Glutamatergic neuron (in vitro differentiated cells): ENCODE results near the gene CTBP2. TPM values are rescaled to one million over a fixed set of nuclear protein-coding genes. Genes with fewer than 3 reads are reported as not detected.
A peak's percentile ranks its signal among the peaks of the same experiment; 100 is the strongest.

Source experiments
- DNase-seq: peaks from one replicate; pipeline ENCODE4 v3.0.0; 2022
- H3K27ac Mint-ChIP-seq: one replicate; pipeline ENCODE4 v1.8.0; 2020; ENCODE audit warnings: mild to moderate bottlenecking, mixed read lengths, inconsistent platforms; ENCODE audit not compliant: unreplicated experiment
- H3K27me3 Mint-ChIP-seq: one replicate; pipeline ENCODE4 v1.8.0; 2020; ENCODE audit warnings: mild to moderate bottlenecking, moderate library complexity, mixed read lengths, inconsistent platforms; ENCODE audit not compliant: unreplicated experiment
- H3K36me3 Mint-ChIP-seq: one replicate; pipeline ENCODE4 v1.8.0; 2020; ENCODE audit warnings: mild to moderate bottlenecking, mixed read lengths, inconsistent platforms; ENCODE audit not compliant: unreplicated experiment
- H3K4me1 Mint-ChIP-seq: one replicate; pipeline ENCODE4 v1.8.0; 2020; ENCODE audit warnings: mild to moderate bottlenecking, low read depth, mixed read lengths, inconsistent platforms; ENCODE audit not compliant: unreplicated experiment
- H3K4me3 Mint-ChIP-seq: one replicate; pipeline ENCODE4 v1.8.0; 2020; ENCODE audit warnings: mild to moderate bottlenecking, mixed read lengths, inconsistent platforms; ENCODE audit not compliant: unreplicated experiment
- H3K9me3 Mint-ChIP-seq: one replicate; pipeline ENCODE4 v1.8.0; 2020; ENCODE audit warnings: mild to moderate bottlenecking, moderate library complexity, mixed read lengths, inconsistent platforms; ENCODE audit not compliant: unreplicated experiment
- CTCF ChIP-seq: fragments of 200-600 bp; sonication (generic); IDR thresholded peaks from one replicate; pipeline ENCODE4 v1.5.0; 2021; ENCODE audit not compliant: partially characterized antibody, unreplicated experiment
- total RNA-seq: library from RNA; stranded (reverse); fragmentation: NEBNext Ultra II Directional; extraction: Animal tissue kit (Norgen Biotek cat#: 25700); gene quantifications from one replicate; pipeline ENCODE4 v1.2.1, GENCODE V29; 2021; ENCODE audit not compliant: unreplicated experiment

Gene CTBP2
- total RNA-seq, 1 donor from 2014 or later, result 174 TPM

GRCh38 chr10:125127110-125127509 lies 33.3 kb downstream of the CTBP2 start:
- Mint-ChIP-seq H3K4me1 (peaks cover 66% of the 10 kb centered on the region), H3K27ac (peak overlapping the region; percentile 60), H3K4me3 (no peak overlapping the region)

GRCh38 chr10:125125951-125126735 lies 34.2 kb downstream of the CTBP2 start:
- Mint-ChIP-seq H3K27me3 (peaks cover 10% of the 10 kb centered on the region), H3K4me3 (no peak overlapping the region), H3K27ac (peak overlapping the region; percentile 23), H3K4me1 (peaks cover 61% of the 10 kb centered on the region), H3K9me3 (peaks cover 22% of the 10 kb centered on the region), H3K36me3 (no peaks in the 10 kb centered on the region)
- TF ChIP-seq CTCF, result no peak
- DNase-seq, result no peak

More at GRCh38 chr10:125127110-125127509, 33.3 kb downstream of the CTBP2 start:
- H3K27me3 Mint-ChIP-seq, result peaks cover 10% of the 10 kb centered on the region
- H3K9me3 Mint-ChIP-seq, result peaks cover 22% of the 10 kb centered on the region
- no peak for TF ChIP-seq CTCF
- DNase-seq, result no peak
- H3K36me3 Mint-ChIP-seq, result no peaks in the 10 kb centered on the region

GRCh38 chr10:125124907-125125306 lies 35.5 kb downstream of the CTBP2 start:
- TF ChIP-seq CTCF, result no peak
- H3K27ac Mint-ChIP-seq, result no peak overlapping the region
- no peak for DNase-seq
- H3K4me1 Mint-ChIP-seq, result peaks cover 63% of the 10 kb centered on the region
- peak overlapping the region; percentile 35 for H3K4me3 Mint-ChIP-seq
- peaks cover 6% of the 10 kb centered on the region for H3K27me3 Mint-ChIP-seq
- H3K36me3 Mint-ChIP-seq, result no peaks in the 10 kb centered on the region
- H3K9me3 Mint-ChIP-seq, result peaks cover 19% of the 10 kb centered on the region

- Mint-ChIP-seq H3K36me3 (no peaks in the 10 kb centered on the region), H3K27me3 (peaks cover 6% of the 10 kb centered on the region), H3K4me1 (peaks cover 68% of the 10 kb centered on the region), H3K9me3 (peaks cover 18% of the 10 kb centered on the region), H3K4me3 (peak overlapping the region; percentile 1), H3K27ac (no peak overlapping the region)
- no peak for TF ChIP-seq CTCF
- DNase-seq, result no peak
Observed at GRCh38 chr10:125124115-125124487, 36.3 kb downstream of the CTBP2 start.

- no peaks in the 10 kb centered on the region for H3K36me3 Mint-ChIP-seq
- H3K27ac Mint-ChIP-seq, result no peak overlapping the region
- peaks cover 18% of the 10 kb centered on the region for H3K9me3 Mint-ChIP-seq
- TF ChIP-seq CTCF, result no peak
- peaks cover 6% of the 10 kb centered on the region for H3K27me3 Mint-ChIP-seq
- H3K4me1 Mint-ChIP-seq, result peaks cover 70% of the 10 kb centered on the region
- H3K4me3 Mint-ChIP-seq, result peak overlapping the region; percentile 55
- DNase-seq, result no peak
Observed at GRCh38 chr10:125123476-125124114, 36.8 kb downstream of the CTBP2 start.
